Prostate gland (tissue), 2 donors: ENCODE data around the gene HARS2. TPM values are rescaled to one million over a fixed set of nuclear protein-coding genes. Genes with fewer than 3 reads are reported as not detected.
A peak's percentile ranks its signal among the peaks of the same experiment; 100 is the strongest.
"Not testable (repeated sequence)": the region's sequence is repeated elsewhere in the genome, so short reads cannot be mapped to it uniquely, and the experiment has no call there.

Experiments used
- DNase-seq: peaks from one replicate; pipeline ENCODE4 v3.0.0-alpha.2; 2019; ENCODE audit warnings: low spot score
- H3K27ac ChIP-seq, 2 donors: fragments of 200-600 bp; sonication (generic); 2 replicates each; pipeline ENCODE4 v1.5.1; 2017 to 2019
- H3K27me3 ChIP-seq: fragments of 200-600 bp; sonication (generic); replicated peaks from 2 replicates; pipeline ENCODE4 v1.5.1; 2019; ENCODE audit not compliant: insufficient read depth
- H3K36me3 ChIP-seq, 2 donors: fragments of 200-600 bp; sonication (generic); 1 replicate in 1 of 2; 2 replicates in 1 of 2; pipeline versions ENCODE4 v1.5.1 to v1.8.1; 2017 to 2019
- H3K4me1 ChIP-seq: fragments of 200-600 bp; sonication (generic); replicated peaks from 2 replicates; pipeline ENCODE4 v1.5.1; 2019
- H3K4me3 ChIP-seq, 2 donors: fragments of 200-600 bp; sonication (generic); 2 replicates each; pipeline ENCODE4 v1.5.1; 2017 to 2019
- H3K9me3 ChIP-seq: fragments of 200-600 bp; sonication (generic); 2 replicates; pipeline ENCODE4 v1.5.1; 2017
- CTCF ChIP-seq, 4 experiments: fragments of 200-600 bp in 2 of 4; fragments of 450-650 bp in 2 of 4; sonication (generic) in 2 of 4; IDR thresholded peaks; 1 replicate in 3 of 4; 2 replicates in 1 of 4; pipeline ENCODE4 v1.5.1; 2016 to 2019; ENCODE audit warnings: antibody characterized with exemption in 4 of 4, mild to moderate bottlenecking in 2 of 4, moderate library complexity in 2 of 4
- POLR2A ChIP-seq: fragments of 450-650 bp; IDR thresholded peaks from one replicate; pipeline ENCODE4 v1.6.1; 2016; ENCODE audit warnings: antibody characterized with exemption, mild to moderate bottlenecking
- POLR2AphosphoS5 ChIP-seq: sonication (generic); formaldehyde crosslinking; IDR thresholded peaks from one replicate; pipeline ENCODE4 v1.6.1; 2017; ENCODE audit warnings: antibody characterized with exemption
- WGBS: methylation state at CpG from one replicate; pipeline ENCODE4 v1.1.5; 2018; 5-methylcytosine and 5-hydroxymethylcytosine counted together
- intact Hi-C: fragments of 100-400 bp; cut with DNase I; formaldehyde crosslinking; loops from one replicate; pipeline ENCODE4 v1.14.2; 2022
- total RNA-seq, 2 donors: library from RNA; depleted of rRNA; stranded (reverse); fragments of >200 nt; gene quantifications; one replicate each; pipeline ENCODE4 v1.1.0, GENCODE V29; 2016

HARS2 gene
- total RNA-seq, 2 donors from 2014 or later = 23.9 to 28.1 TPM

DNA sequence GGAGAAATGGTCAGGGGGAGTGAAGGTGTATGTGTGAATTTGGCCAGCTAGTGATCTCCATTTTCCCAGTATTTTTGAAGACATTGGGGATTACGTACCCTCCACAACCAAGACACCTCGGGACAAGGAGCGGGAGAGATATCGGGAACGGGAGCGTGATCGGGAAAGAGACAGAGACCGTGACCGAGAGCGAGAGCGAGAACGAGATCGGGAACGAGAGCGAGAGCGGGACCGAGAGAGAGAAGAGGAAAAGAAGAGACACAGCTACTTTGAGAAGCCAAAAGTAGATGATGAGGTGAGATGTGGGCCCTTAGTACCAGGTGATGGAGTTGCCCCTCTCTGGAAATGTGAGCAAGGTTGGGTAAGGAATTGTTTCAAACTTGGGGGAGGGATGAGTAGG, 32.4 kb upstream of the HARS2 start:
- intact Hi-C loops = no loop called here
- Histone ChIP-seq H3K27me3 (no peaks in the 10 kb centered on the region), H3K4me1 (no peaks in the 10 kb centered on the region), H3K27ac (no peak overlapping the region), H3K36me3 (peaks cover 24 to 35% of the 10 kb centered on the region in 2 donors), H3K9me3 (no peaks in the 10 kb centered on the region), H3K4me3 (no peak overlapping the region)
- TF ChIP-seq POLR2AphosphoS5 = no peak
- TF ChIP-seq POLR2A = no peak
- no peak for TF ChIP-seq CTCF (IDR thresholded peaks at IDR 0.05)
- WGBS = 98% methylated on average over 17 of the region's 17 CpGs
- DNase-seq = no peak

DNA sequence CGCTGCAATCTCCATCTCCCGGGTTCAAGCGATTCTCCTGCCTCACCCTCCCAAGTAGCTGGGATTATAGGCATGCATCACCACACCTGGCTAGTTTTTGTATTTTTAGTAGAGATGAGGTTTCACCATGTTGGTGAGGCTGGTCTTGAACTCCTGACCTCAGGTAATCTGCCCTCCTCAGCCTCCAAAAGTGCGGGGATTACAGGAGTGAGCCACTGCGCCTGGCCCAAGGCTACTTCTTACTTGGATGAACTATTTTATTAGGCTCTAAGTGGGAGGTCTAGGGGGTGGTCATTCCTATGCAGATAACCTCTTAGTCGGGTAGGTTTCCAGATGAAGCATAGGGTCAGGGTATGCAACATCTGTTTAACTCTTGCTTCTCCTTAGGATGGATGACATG, 30.9 kb upstream of the HARS2 start:
- DNase-seq, H3K9me3 ChIP-seq, intact Hi-C loops, H3K27ac ChIP-seq, H3K4me1 ChIP-seq, H3K27me3 ChIP-seq, H3K4me3 ChIP-seq: not testable (repeated sequence)
- H3K36me3 ChIP-seq = peaks cover 22 to 30% of the 10 kb centered on the region in 2 donors
- WGBS = 88% methylated on average over 6 of the region's 6 CpGs

DNA sequence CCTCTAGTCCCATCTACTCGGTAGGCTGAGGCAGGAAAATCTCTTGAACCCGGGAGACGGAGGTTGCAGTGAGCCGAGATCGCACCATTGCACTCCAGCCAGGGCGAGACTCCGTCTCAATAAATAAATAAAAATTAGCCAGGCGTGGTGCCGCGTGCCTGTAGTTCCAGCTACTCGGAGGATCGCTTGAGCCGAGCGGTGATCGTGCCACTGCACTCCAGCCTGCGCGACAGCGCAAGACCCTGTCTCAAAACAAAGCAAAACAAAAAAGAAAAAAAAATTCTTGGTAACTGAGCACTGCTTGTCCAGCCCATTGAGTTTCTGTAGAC, 27.3 kb upstream of the HARS2 start:
- intact Hi-C loops = no loop called here
- 11% methylated on average over 18 of the region's 18 CpGs for WGBS
- Histone ChIP-seq H3K4me3 (peak overlapping the region; percentile 72 to 74), H3K9me3 (no peaks in the 10 kb centered on the region), H3K4me1 (peaks cover 3% of the 10 kb centered on the region), H3K27me3 (no peaks in the 10 kb centered on the region), H3K27ac (peak overlapping the region; percentile 91 to 92), H3K36me3 (peaks cover 9 to 16% of the 10 kb centered on the region in 2 donors)
- TF ChIP-seq POLR2A (no peak), CTCF (IDR thresholded peaks at IDR 0.05) (no peak), POLR2AphosphoS5 (no peak)
- peak; percentile 28 for DNase-seq

GRCh38 chr5:140664359-140665119, 26.7 kb upstream of the HARS2 start, which contains the start of gene WDR55:
Gene WDR55 (plus strand): TSS chr5:140664904. CDS start chr5:140664913, 9 bp downstream.
- H3K4me1 ChIP-seq = peaks cover 3% of the 10 kb centered on the region
- WGBS = under 1% methylated on average over 36 of the region's 54 CpGs
- peak within 1 kb of the TSS; percentile 91 to 92 for H3K27ac ChIP-seq
- peaks cover 4 to 16% of the 10 kb centered on the region in 2 donors for H3K36me3 ChIP-seq
- no peaks in the 10 kb centered on the region for H3K27me3 ChIP-seq
- H3K9me3 ChIP-seq = no peaks in the 10 kb centered on the region
- peak; percentile 96 for DNase-seq
- peak within 1 kb of the TSS; percentile 72 to 74 for H3K4me3 ChIP-seq
- intact Hi-C loops = no loop called here
- TF ChIP-seq CTCF (IDR thresholded peaks at IDR 0.05) (peak in 2 of 4 experiments; percentile 5 to 23), POLR2A (peak; percentile 84), POLR2AphosphoS5 (peak; percentile 97)

DNA sequence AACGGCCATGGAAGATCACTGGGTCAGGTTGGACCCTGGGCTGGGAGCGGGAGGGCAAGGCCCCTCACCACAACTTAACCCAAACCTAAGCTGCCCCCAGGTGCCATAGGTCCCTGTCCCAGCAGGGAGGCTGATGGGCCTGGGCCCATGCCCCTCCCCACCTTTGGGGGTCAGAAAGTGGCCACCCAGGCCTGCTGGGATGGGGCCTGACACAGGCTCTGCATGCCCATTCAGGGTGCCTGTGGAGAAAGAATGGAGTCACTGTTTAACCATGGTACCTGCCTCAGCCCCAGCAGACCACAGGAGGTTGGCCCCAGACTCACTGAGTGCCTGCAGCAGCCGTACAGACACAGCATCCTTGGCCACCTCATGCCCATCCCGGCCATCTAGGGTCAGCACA, 20.2 kb upstream of the HARS2 start:
- H3K36me3 ChIP-seq = peaks cover 4 to 13% of the 10 kb centered on the region in 2 donors
- H3K27ac ChIP-seq, H3K9me3 ChIP-seq, DNase-seq, H3K4me3 ChIP-seq, intact Hi-C loops, H3K27me3 ChIP-seq, H3K4me1 ChIP-seq: not testable (repeated sequence)
- WGBS = 97% methylated on average over 3 of the region's 4 CpGs
